Adrenal gland (tissue), 12 donors: ENCODE measurements around the gene PLD4. TPM values are rescaled to one million over a fixed set of nuclear protein-coding genes. Genes with fewer than 3 reads are reported as not detected.
"Not testable (repeated sequence)": the region's sequence is repeated elsewhere in the genome, so short reads cannot be mapped to it uniquely, and the experiment has no call there.

Experiments
- DNase-seq, 7 donors: peaks; one replicate each; pipeline ENCODE4 v3.0.0-alpha.2; 2019 to 2020
- H3K27ac ChIP-seq, 5 donors: fragments of 200-600 bp; sonication (generic) in 4 of 5; 1 replicate in 3 of 5; 2 replicates in 2 of 5; pipeline versions ENCODE4 v1.5.1 to v1.8.0; 2016 to 2020; ENCODE audit warnings: mild to moderate bottlenecking in 1 of 5
- H3K27me3 ChIP-seq: fragments of 200-600 bp; 2 replicates; pipeline ENCODE4 v1.8.0; 2021
- H3K36me3 ChIP-seq, 2 donors: fragments of 200-600 bp; replicated peaks in 1 of 2; 1 replicate in 1 of 2; 2 replicates in 1 of 2; pipeline versions ENCODE4 v1.5.1 to v1.8.0; 2018 to 2022
- H3K4me1 ChIP-seq, 2 donors: fragments of 200-600 bp; replicated peaks in 1 of 2; 1 replicate in 1 of 2; 2 replicates in 1 of 2; pipeline versions ENCODE4 v1.5.1 to v1.8.0; 2018 to 2021
- H3K4me3 ChIP-seq, 4 donors: fragments of 200-600 bp; sonication (generic) in 3 of 4; one replicate each; pipeline ENCODE4 v1.5.1; 2016 to 2018
- H3K9me3 ChIP-seq, 3 donors: fragments of 200-600 bp; sonication (generic) in 1 of 3; replicated peaks in 1 of 3; 1 replicate in 2 of 3; 2 replicates in 1 of 3; pipeline versions ENCODE4 v1.5.1 to v1.8.0; 2016 to 2021
- CTCF ChIP-seq, 6 experiments: fragments of 450-650 bp in 4 of 6; fragments of 200-600 bp in 2 of 6; sonication (generic) in 1 of 6; IDR thresholded peaks; 1 replicate in 5 of 6; 2 replicates in 1 of 6; pipeline versions ENCODE4 v1.5.1 to v1.8.0; 2016 to 2021; ENCODE audit warnings: antibody characterized with exemption in 6 of 6, mild to moderate bottlenecking in 2 of 6, moderate library complexity in 1 of 6
- POLR2A ChIP-seq, 2 donors: fragments of 450-650 bp; IDR thresholded peaks; one replicate each; pipeline ENCODE4 v1.6.1; 2017; ENCODE audit warnings: antibody characterized with exemption in 2 of 2, mild to moderate bottlenecking in 2 of 2, moderate library complexity in 1 of 2
- WGBS, 4 donors: extraction: QIAGEN DNeasy Blood & Tissue Kit in 2 of 4; methylation state at CpG; one replicate each; pipeline versions ENCODE4 v1.1.5 to v1.1.7; 2013 to 2017; 5-methylcytosine and 5-hydroxymethylcytosine counted together
- intact Hi-C, 2 donors: fragments of 100-400 bp; cut with DNase I; formaldehyde crosslinking; loops; one replicate each; pipeline versions ENCODE4 v1.14.1 to v1.15.0; 2022 to 2023
- polyA plus RNA-seq, 3 donors: library from polyadenylated mRNA; stranded (reverse); fragments of 200-250 nt in 2 of 3; fragments of 350-450 nt in 1 of 3; fragmentation: Illumina TruSeq in 1 of 3; extraction: RNeasy Lipid Tissue Mini Kit (QIAGEN cat#74804) in 1 of 3; gene quantifications; one replicate each; pipeline ENCODE4 v1.2.3, GENCODE V29; 2013 to 2014
- total RNA-seq, 9 donors: library from RNA; depleted of rRNA in 4 of 9; stranded (reverse); fragments of >200 nt in 4 of 9; fragments of 120-200 nt in 1 of 9; fragmentation: NEBNext Ultra II Directional in 1 of 9; extraction: Animal tissue kit (Norgen Biotek cat#: 25700) in 1 of 9; gene quantifications; one replicate each; pipeline versions ENCODE4 v1.1.0 to v1.2.4, GENCODE V29; 2013 to 2023
- donor health status: healthy with polysubstance abuse.
- donor health status: Bipolar disorder and iron deficiency.
- donor health status: DM: yes; HTN: yes; CAD: no.
- donor health status: DM: no; HTN: no; CAD: no.
- donor health status: DM: no; HTN: no; CAD: no.
- donor health status: DM: yes; HTN: yes; CAD: no.

The PLD4 gene
- total and polyA plus RNA-seq, 12 donors = 0.30 to 1.9 (median 0.55) TPM; not detected in 3

GRCh38 chr14:104882991-104883660 lies 41.6 kb upstream of the PLD4 start:
- intact Hi-C loops = no loop called here
- Histone ChIP-seq H3K9me3 (no peaks in the 10 kb centered on the region), H3K27ac (no peak overlapping the region), H3K4me1 (no peaks in the 10 kb centered on the region), H3K27me3 (no peaks in the 10 kb centered on the region), H3K4me3 (no peak overlapping the region), H3K36me3 (peaks cover 0 to 62% of the 10 kb centered on the region in 2 donors)
- TF ChIP-seq POLR2A (IDR thresholded peaks at IDR 0.05) = no peak
- no peak for TF ChIP-seq CTCF (IDR thresholded peaks at IDR 0.05)
- DNase-seq = peak in 1 of 7 donors; percentile 13
- WGBS, 4 donors = 89 to 93% (median 91%) methylated on average over 5 to 38 of the region's 38 CpGs

- TF ChIP-seq POLR2A (IDR thresholded peaks at IDR 0.05) (no peak), CTCF (IDR thresholded peaks at IDR 0.05) (no peak)
- peaks cover 0 to 55% of the 10 kb centered on the region in 2 donors for H3K36me3 ChIP-seq
- DNase-seq = peak in 1 of 7 donors; percentile 14
- no peak overlapping the region for H3K4me3 ChIP-seq
- WGBS, 4 donors = 91 to 95% (median 94%) methylated on average over 18 to 49 of the region's 49 CpGs
- intact Hi-C loops = no loop called here
- no peaks in the 10 kb centered on the region for H3K9me3 ChIP-seq
- H3K4me1 ChIP-seq = no peaks in the 10 kb centered on the region
- no peak overlapping the region for H3K27ac ChIP-seq
- no peaks in the 10 kb centered on the region for H3K27me3 ChIP-seq
These were observed 40.9 kb upstream of the PLD4 start for GRCh38 chr14:104883681-104884361.

- peaks cover 0 to 52% of the 10 kb centered on the region in 2 donors for H3K36me3 ChIP-seq
- peak in 1 of 7 donors; percentile 15 for DNase-seq
These were observed 40.3 kb upstream of the PLD4 start for GRCh38 chr14:104884381-104884780.

GRCh38 chr14:104885031-104885972 lies 39.4 kb upstream of the PLD4 start:
- Histone ChIP-seq H3K27ac (no peak overlapping the region), H3K36me3 (peaks cover 0 to 49% of the 10 kb centered on the region in 2 donors), H3K4me1 (no peaks in the 10 kb centered on the region), H3K27me3 (no peaks in the 10 kb centered on the region), H3K9me3 (no peaks in the 10 kb centered on the region), H3K4me3 (no peak overlapping the region)
- no peak for TF ChIP-seq CTCF (IDR thresholded peaks at IDR 0.05)
- TF ChIP-seq POLR2A (IDR thresholded peaks at IDR 0.05) = no peak
- peak in 3 of 7 donors; percentile 7 to 15 (median 11) for DNase-seq
- intact Hi-C loops = no loop called here
- 88 to 97% (median 94%) methylated on average over 8 to 38 of the region's 38 CpGs for WGBS, 4 donors

More at GRCh38 chr14:104884381-104884780, 40.3 kb upstream of the PLD4 start:
- WGBS, 4 donors = 86 to 91% (median 89%) methylated on average over 11 to 28 of the region's 34 CpGs
- intact Hi-C loops, H3K9me3 ChIP-seq, H3K4me3 ChIP-seq, H3K27ac ChIP-seq, H3K4me1 ChIP-seq, H3K27me3 ChIP-seq: not testable (repeated sequence)
